Body of pancreas (tissue), 4 donors: Measurements from ENCODE around the gene E2F2. TPM values are rescaled to one million over a fixed set of nuclear protein-coding genes. Genes with fewer than 3 reads are reported as not detected.

Experiments
- ATAC-seq: fragments of 150-250 bp; one replicate; pipeline ENCODE4 v1.9.1; 2016
- DNase-seq, 4 donors: peaks; one replicate each; pipeline ENCODE4 v3.0.0-alpha.2; 2019
- H3K27ac ChIP-seq, 4 donors: fragments of 200-600 bp; sonication (generic); 1 replicate in 3 of 4; 2 replicates in 1 of 4; pipeline versions ENCODE4 v1.5.1 to v1.6.1; 2016 to 2019; ENCODE audit warnings: mild to moderate bottlenecking in 1 of 4, mixed read lengths in 1 of 4, moderate library complexity in 1 of 4
- H3K27me3 ChIP-seq, 2 donors: fragments of 200-600 bp; sonication (generic); one replicate each; pipeline ENCODE4 v1.6.0; 2016; ENCODE audit warnings: mild to moderate bottlenecking in 1 of 2
- H3K36me3 ChIP-seq, 2 donors: fragments of 200-600 bp; sonication (generic); replicated peaks in 1 of 2; 2 replicates each; pipeline ENCODE4 v1.5.1; 2016; ENCODE audit warnings: low read depth in 2 of 2; ENCODE audit not compliant: insufficient read depth in 1 of 2
- H3K4me1 ChIP-seq: fragments of 200-600 bp; sonication (generic); one replicate; pipeline ENCODE4 v1.6.0; 2016
- H3K4me3 ChIP-seq, 2 donors: fragments of 200-600 bp; sonication (generic); 1 replicate in 1 of 2; 2 replicates in 1 of 2; pipeline ENCODE4 v1.5.1; 2016 to 2019
- H3K9me3 ChIP-seq, 3 donors: fragments of 200-600 bp; sonication (generic); 1 replicate in 2 of 3; 2 replicates in 1 of 3; pipeline ENCODE4 v1.5.1; 2016
- POLR2A ChIP-seq, 3 donors: fragments of 450-650 bp; IDR thresholded peaks; one replicate each; pipeline ENCODE4 v1.6.1; 2016; ENCODE audit warnings: antibody characterized with exemption in 3 of 3, mild to moderate bottlenecking in 2 of 3
- WGBS, 2 donors: methylation state at CpG; one replicate each; pipeline ENCODE4 v1.1.5; 2017; 5-methylcytosine and 5-hydroxymethylcytosine counted together
- intact Hi-C: fragments of 100-400 bp; cut with DNase I; formaldehyde crosslinking; loops from one replicate; pipeline ENCODE4 v1.15.1; 2023
- total RNA-seq, 2 donors: library from RNA; depleted of rRNA; stranded (reverse); fragments of >200 nt; gene quantifications; one replicate each; pipeline ENCODE4 v1.1.0, GENCODE V29; 2016
- TF ChIP-seq, protein P1 (sequence below), 7 experiments: fragments of 450-650 bp in 4 of 7; fragments of 200-600 bp in 3 of 7; sonication (generic) in 3 of 7; IDR thresholded peaks; one replicate each; pipeline ENCODE4 v1.5.1; 2016 to 2019; ENCODE audit warnings: antibody characterized with exemption in 7 of 7

The E2F2 gene
- total RNA-seq, 2 donors from 2014 or later: under 0.01 TPM; not detected in 1

DNA sequence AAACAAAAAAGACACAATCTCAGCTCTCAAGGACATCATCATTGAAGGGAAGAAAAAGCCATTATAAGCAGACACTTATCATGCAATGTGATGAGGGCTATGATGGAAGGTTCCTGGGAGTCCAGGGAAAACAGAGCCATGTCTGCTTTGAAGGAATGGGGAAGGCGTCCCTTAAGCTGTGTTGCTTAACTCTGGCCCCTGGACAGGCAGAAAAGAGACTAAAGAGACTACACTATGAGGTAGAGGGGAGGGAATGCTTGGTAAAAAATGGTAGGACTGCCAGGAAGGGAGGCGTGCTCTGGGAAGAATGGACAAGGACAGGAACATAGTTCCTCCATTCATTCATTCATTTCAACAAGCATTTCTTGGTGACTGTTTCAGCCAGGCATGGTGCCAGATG, 68.3 kb downstream of the E2F2 start:
- no peak overlapping the region for H3K27ac ChIP-seq

GRCh38 chr1:23461050-23461449, 70.0 kb downstream of the E2F2 start:
- H3K4me1 ChIP-seq: no peaks in the 10 kb centered on the region
- no peak for TF ChIP-seq POLR2A (IDR thresholded peaks at IDR 0.05)
- TF ChIP-seq, protein P1, sequence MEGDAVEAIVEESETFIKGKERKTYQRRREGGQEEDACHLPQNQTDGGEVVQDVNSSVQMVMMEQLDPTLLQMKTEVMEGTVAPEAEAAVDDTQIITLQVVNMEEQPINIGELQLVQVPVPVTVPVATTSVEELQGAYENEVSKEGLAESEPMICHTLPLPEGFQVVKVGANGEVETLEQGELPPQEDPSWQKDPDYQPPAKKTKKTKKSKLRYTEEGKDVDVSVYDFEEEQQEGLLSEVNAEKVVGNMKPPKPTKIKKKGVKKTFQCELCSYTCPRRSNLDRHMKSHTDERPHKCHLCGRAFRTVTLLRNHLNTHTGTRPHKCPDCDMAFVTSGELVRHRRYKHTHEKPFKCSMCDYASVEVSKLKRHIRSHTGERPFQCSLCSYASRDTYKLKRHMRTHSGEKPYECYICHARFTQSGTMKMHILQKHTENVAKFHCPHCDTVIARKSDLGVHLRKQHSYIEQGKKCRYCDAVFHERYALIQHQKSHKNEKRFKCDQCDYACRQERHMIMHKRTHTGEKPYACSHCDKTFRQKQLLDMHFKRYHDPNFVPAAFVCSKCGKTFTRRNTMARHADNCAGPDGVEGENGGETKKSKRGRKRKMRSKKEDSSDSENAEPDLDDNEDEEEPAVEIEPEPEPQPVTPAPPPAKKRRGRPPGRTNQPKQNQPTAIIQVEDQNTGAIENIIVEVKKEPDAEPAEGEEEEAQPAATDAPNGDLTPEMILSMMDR (IDR thresholded peaks at IDR 0.05): no peak
- DNase-seq (no peak), ATAC-seq (no peak)
- WGBS, 2 donors: 82 to 85% methylated on average over 3 of the region's 3 CpGs
- intact Hi-C loops: no loop called here
- H3K9me3 ChIP-seq: no peaks in the 10 kb centered on the region
- no peaks in the 10 kb centered on the region for H3K36me3 ChIP-seq
- H3K27ac ChIP-seq: no peak overlapping the region
- H3K27me3 ChIP-seq: no peaks in the 10 kb centered on the region
- H3K4me3 ChIP-seq: no peak overlapping the region

More for the DNA sequence above, 68.3 kb downstream of the E2F2 start:
- no peaks in the 10 kb centered on the region for H3K4me1 ChIP-seq
- no peak for TF ChIP-seq POLR2A (IDR thresholded peaks at IDR 0.05)
- TF ChIP-seq, protein P1 (IDR thresholded peaks at IDR 0.05): no peak
- no peak overlapping the region for H3K4me3 ChIP-seq
- 94 to 97% methylated on average over 2 of the region's 2 CpGs for WGBS, 2 donors
- intact Hi-C loops: no loop called here
- no peaks in the 10 kb centered on the region for H3K9me3 ChIP-seq
- DNase-seq: no peak
- no peak for ATAC-seq
- no peaks in the 10 kb centered on the region for H3K36me3 ChIP-seq
- H3K27me3 ChIP-seq: no peaks in the 10 kb centered on the region

DNA sequence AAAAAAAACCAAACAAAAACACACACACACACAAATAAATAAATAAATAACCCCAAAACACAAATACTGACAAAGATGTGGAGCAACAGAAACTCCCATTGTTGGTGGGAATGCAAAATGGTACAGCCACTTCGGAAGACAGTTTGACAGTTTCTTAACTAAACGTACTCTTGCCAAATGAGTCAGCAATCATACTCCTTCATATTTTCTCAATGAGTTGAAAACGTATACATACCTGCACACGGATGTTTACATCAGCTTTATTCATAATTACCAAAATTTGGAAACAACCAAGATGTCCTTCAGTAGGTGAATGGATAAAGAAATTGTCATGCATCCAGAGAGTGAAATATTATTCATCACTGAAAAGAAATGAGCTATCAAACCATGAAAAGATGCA, 70.5 kb downstream of the E2F2 start:
- intact Hi-C loops: no loop called here
- no peaks in the 10 kb centered on the region for H3K4me1 ChIP-seq
- no peak overlapping the region for H3K4me3 ChIP-seq
- no peak for DNase-seq
- no peaks in the 10 kb centered on the region for H3K36me3 ChIP-seq
- no peaks in the 10 kb centered on the region for H3K9me3 ChIP-seq
- no peak for TF ChIP-seq POLR2A (IDR thresholded peaks at IDR 0.05)
- TF ChIP-seq, protein P1 (IDR thresholded peaks at IDR 0.05): no peak
- H3K27me3 ChIP-seq: no peaks in the 10 kb centered on the region
- ATAC-seq: no peak
- 81 to 88% methylated on average over 4 of the region's 4 CpGs for whole genome bisulfite sequencing, 2 donors
- no peak overlapping the region for H3K27ac ChIP-seq

DNA sequence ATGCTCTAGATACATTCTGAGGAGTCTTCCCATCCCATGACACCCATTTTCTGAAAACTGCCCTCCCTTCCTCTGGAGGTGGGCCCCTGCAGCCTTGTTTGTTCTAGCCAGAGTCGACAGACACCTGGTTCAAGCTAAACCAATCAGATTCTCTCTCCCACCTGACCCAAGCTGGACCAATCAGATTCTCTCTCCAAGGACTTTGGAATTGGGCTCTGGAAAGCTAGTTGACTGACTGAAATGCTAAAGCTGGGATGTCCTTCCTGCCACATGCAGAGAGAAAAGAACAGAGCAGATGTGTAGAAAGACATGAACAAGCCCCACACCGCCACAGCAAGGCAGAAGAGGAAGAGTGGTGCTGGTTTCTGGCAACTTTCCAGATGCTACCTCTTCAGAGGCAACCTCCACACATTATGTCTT, 71.7 kb downstream of the E2F2 start:
- 51 to 69% methylated on average over 2 of the region's 2 CpGs for WGBS, 2 donors
- DNase-seq (no peak), ATAC-seq (no peak)
- Histone ChIP-seq H3K27ac (no peak overlapping the region), H3K4me3 (no peak overlapping the region), H3K27me3 (no peaks in the 10 kb centered on the region), H3K36me3 (no peaks in the 10 kb centered on the region), H3K4me1 (no peaks in the 10 kb centered on the region), H3K9me3 (no peaks in the 10 kb centered on the region)
- TF ChIP-seq POLR2A (IDR thresholded peaks at IDR 0.05): no peak
- TF ChIP-seq, protein P1 (IDR thresholded peaks at IDR 0.05): no peak
- intact Hi-C loops: no loop called here

Other genes starting within 250 kb of the E2F2 start
- 10 to 100 TPM; 34.2 to 41.2 TPM for gene HNRNPR, start 186.9 kb downstream of the E2F2 start, total RNA-seq
- 10 to 100 TPM in 1 of 2 donors, 1 to 10 TPM in 1; 8.6 to 18.5 TPM for gene ZNF436, start 161.4 kb downstream of the E2F2 start, total RNA-seq
- 100 to 1,000 TPM; 110 to 140 TPM for gene TCEA3, start 106.5 kb downstream of the E2F2 start, total RNA-seq
- 10 to 100 TPM; 27.4 to 39.4 TPM for gene ASAP3, start 47.1 kb downstream of the E2F2 start, total RNA-seq
- 100 to 1,000 TPM in 1 of 2 donors, 10 to 100 TPM in 1; 65.9 to 118 TPM for gene ID3, start 28.3 kb upstream of the E2F2 start, total RNA-seq
- gene RPL11, start 160.6 kb upstream of the E2F2 start, total RNA-seq: 100 to 1,000 TPM; 553 to 720 TPM
- gene ELOA, start 212.2 kb upstream of the E2F2 start, total RNA-seq: 10 to 100 TPM; 22.6 to 28.0 TPM
- 10 to 100 TPM; 31.9 to 32.3 TPM for gene PITHD1, start 247.2 kb upstream of the E2F2 start, total RNA-seq